ENCODE measurements around the gene ANO3.
"Not testable (repeated sequence)": the region's sequence is repeated elsewhere in the genome, so short reads cannot be mapped to it uniquely, and the experiment has no call there.

Gene ANO3

GRCh38 chr11:26331911-26332571 is at the start of gene ANO3:
ANO3 (plus strand) TSS chr11:26332130; CDS start chr11:26332276, 146 bp downstream.
- no peak for DNase-seq (ENCODE audit: low read depth)

- DNase-seq (ENCODE audit: low read depth): no peak
Measured at GRCh38 chr11:26283852-26284408, 48.0 kb upstream of the ANO3 start.

- no peak for DNase-seq (ENCODE audit: low read depth)
Measured at GRCh38 chr11:26285608-26286007, 46.3 kb upstream of the ANO3 start.

- DNase-seq (ENCODE audit: low read depth): no peak
Measured at GRCh38 chr11:26286472-26287066, 45.4 kb upstream of the ANO3 start.

GRCh38 chr11:26287067-26287518 is 44.8 kb upstream of the ANO3 start:
- DNase-seq (ENCODE audit: low read depth): no peak

- DNase-seq (ENCODE audit: low read depth): no peak
Measured at GRCh38 chr11:26297189-26297975, 34.5 kb upstream of the ANO3 start.

DNA sequence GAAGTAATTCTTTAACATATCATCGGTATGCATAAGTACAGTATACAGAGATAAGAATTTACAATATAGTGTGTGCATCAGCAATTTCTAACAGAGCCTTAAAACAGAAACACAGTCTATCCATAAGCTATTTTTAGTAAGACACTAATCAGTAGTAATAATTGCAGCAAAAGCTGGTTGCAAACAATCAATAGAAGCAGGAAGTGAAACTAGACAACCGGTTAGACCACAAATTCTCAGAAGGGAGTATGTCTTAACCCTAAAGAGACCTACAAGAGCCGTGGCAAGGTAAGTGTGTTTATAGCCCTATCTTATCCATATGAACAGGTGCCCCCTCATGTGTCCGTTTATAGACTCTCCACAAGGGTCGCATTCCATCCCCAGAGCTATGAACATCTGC is 15.6 kb upstream of the ANO3 start:
- DNase-seq (ENCODE audit: low read depth): not testable (repeated sequence)

GRCh38 chr11:26319906-26320305 is 12.0 kb upstream of the ANO3 start:
- no peak for DNase-seq (ENCODE audit: low read depth)

GRCh38 chr11:26321516-26321915 is 10.4 kb upstream of the ANO3 start:
- DNase-seq (ENCODE audit: low read depth): no peak

DNA sequence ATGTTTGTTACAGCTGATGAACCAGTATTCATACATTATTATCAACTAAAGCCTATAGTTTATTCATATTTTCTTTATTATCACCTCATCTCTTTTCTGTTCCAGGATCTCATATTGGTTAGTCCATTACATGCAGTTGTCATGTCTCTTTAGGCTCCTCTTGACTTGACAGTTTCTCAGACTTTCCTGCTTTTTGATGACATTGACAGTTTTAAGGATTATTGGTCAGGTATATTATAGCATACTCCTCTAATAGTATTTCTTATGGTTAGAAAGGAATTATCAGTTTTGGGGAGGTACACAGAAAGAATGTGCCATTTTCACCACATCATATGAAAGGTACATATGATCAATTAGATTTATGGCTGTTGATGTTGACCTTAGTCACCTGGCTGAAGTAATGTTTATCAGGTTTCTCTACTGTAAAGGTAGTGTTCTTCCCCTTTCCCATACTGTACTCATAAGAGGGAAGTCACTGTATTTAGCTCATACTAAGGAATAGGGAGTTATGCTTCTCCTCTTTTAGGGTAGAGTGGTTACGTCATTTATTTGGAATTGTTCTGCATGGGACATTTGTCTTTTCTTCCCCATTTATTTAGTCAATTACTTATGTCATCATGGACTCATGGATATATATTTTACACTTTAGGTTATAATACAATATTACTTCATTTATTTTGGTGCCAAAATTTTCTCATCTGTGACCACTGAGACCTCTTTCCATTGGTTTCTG is 9.4 kb upstream of the ANO3 start:
- DNase-seq (ENCODE audit: low read depth): no peak

DNA sequence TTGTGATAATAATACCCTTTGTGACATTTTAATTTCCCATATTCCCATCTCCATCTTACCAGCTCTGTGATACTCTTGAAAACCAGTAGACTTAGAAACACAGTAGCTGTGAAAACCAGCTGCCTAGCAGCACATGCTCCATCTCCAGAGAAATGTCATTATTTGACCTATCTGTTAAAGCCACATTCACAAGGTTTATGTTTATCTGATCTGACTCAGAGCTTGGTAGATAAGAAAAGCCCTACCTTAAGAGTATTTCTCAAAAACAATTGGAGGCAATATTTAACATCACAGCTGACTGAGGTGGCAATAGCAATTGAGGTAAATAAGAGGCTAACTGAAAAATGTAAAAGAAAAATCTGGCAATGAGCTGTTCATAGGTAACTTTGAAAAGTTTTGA is 8.1 kb upstream of the ANO3 start:
- DNase-seq (ENCODE audit: low read depth): no peak

DNA sequence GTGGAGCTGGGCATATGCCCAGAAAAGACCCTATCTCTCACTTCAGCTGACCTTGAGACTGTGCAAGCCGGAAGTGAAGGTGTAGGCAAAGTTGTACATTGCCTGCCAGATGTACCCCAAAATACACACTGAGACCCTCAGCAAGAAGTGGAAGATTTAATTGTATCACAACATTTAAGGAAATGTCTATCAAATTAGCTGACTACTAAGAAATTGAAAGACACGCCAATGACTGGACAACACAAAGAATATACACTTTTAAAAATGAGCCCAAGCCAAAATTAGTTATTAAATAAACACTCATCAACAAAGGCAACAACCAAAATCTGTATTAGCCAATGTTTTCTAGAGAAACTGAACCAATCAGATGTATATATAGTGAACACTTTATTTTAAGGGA is 7.7 kb upstream of the ANO3 start:
- DNase-seq (ENCODE audit: low read depth): no peak

- no peak for DNase-seq (ENCODE audit: low read depth)
Measured at GRCh38 chr11:26326793-26327400, 5.0 kb upstream of the ANO3 start.

- no peak for DNase-seq (ENCODE audit: low read depth)
Measured at GRCh38 chr11:26329206-26329605, 2.7 kb upstream of the ANO3 start.

DNA sequence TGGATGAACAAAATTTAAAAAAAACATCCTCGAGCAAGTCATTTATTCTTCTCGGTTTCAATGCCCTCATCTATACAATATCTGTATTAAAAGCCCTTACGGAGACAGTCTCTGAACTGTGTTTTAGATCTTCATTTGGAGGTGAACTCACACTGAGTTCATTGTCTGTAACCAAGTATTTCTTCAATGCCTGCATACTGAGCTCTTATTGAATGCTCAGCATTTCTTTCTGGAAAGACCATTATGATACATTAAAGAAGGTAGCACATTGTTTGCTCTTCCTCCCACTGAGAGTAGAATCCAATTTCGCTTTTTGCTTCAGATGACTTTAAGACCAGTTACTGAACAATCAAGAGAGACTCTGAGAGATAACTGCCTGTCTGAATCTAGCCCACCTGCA is 1.7 kb upstream of the ANO3 start:
- DNase-seq (ENCODE audit: low read depth): no peak

- DNase-seq (ENCODE audit: low read depth): no peak
Measured at GRCh38 chr11:26332572-26332915, 614 bp downstream of the ANO3 start.

DNA sequence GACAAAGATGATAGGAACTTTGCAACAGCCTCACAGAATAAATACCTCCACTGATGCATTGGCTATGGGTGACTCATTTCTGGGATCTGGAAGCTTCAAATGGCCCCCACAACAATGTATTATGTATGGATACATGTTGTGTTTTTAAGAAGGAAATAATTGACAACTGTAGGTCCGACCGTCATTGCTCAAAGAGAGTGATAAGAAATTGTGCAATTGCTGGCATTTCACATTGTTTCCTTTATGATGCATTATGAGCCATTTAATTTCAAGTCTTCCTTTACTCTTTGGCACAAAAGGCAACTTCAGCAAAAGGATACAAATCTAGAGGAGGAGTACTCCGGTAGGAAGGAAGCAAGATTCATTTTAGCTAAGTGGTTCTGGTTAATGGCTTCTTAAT is 2.0 kb downstream of the ANO3 start:
- no peak for DNase-seq (ENCODE audit: low read depth)

- no peak for DNase-seq (ENCODE audit: low read depth)
Measured at GRCh38 chr11:26335903-26336302, 4.0 kb downstream of the ANO3 start.

DNA sequence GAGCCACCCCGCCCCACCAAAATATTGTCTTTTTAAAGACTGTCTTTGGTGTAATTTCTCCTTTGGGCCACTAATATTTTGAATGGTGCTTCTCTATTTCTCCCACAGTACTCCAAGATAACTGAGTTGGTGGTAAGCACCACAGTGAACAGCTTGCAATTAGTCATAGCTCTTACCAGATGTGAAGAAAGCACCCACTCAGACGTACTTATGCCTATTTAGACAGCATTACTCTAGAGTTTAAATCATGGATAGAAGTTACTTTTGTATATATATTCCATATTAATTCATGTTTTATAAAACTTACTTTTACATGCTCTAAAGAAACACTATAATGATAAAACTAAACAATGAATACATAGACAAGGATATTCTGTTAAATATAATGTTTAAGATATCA is 12.7 kb downstream of the ANO3 start:
- no peak for DNase-seq (ENCODE audit: low read depth)

DNA sequence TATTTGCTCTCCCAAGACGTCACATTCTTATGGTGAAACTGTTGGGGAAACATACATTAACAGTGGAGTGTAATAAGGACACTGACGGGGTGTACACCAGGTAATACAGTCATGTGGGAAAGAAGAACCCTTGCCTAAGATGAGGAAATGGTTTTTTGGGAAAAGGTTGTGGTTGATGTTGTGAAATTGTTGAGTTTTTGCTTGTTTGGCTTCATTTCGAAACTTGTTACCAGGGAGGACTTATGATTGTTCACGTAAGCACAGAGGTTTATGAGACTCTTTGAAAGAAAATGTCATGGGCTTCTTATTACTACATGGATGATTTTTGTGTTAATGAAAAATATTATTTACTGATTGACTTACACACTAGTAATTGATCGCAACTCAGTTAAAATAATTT is 16.8 kb downstream of the ANO3 start:
- DNase-seq (ENCODE audit: low read depth): no peak

- DNase-seq (ENCODE audit: low read depth): no peak
Measured at GRCh38 chr11:26350002-26350401, 18.1 kb downstream of the ANO3 start.

- DNase-seq (ENCODE audit: low read depth): no peak
Measured at GRCh38 chr11:26353010-26353409, 21.1 kb downstream of the ANO3 start.

Data from CMK (cell line).